K562 (cell line): ENCODE data around the gene DNAJB6.

Source experiments
- LEF1 ChIP-seq: fragments of 450-650 bp; IDR thresholded peaks from 2 replicates; pipeline ENCODE4 v1.6.1; 2016; ENCODE audit warnings: mild to moderate bottlenecking
- PHF21A ChIP-seq: fragments of 450-650 bp; IDR thresholded peaks from 2 replicates; pipeline ENCODE4 v1.6.1; 2017; ENCODE audit warnings: low read depth, borderline replicate concordance
- ZNF644 ChIP-seq: fragments of 200-800 bp; sonication (Bioruptor generic); IDR thresholded peaks from 2 replicates; pipeline ENCODE4 v1.6.1; 2016; ENCODE audit warnings: low read depth, missing genetic modification characterization, missing compliant biosample characterization

- TF ChIP-seq ZNF644 (no peak), PHF21A (no peak), LEF1 (no peak)
Measured at GRCh38 chr7:157406971-157407370, 70.2 kb downstream of the DNAJB6 start.
